TTC549 (cell line): ENCODE results near the gene WNT7B.

Source experiments
- FAIRE-seq: peaks from 2 replicates; lab custom pipeline; 2012; peaks lifted over from hg19 to GRCh38; lab: Jason Lieb, UNC

WNT7B gene

DNA sequence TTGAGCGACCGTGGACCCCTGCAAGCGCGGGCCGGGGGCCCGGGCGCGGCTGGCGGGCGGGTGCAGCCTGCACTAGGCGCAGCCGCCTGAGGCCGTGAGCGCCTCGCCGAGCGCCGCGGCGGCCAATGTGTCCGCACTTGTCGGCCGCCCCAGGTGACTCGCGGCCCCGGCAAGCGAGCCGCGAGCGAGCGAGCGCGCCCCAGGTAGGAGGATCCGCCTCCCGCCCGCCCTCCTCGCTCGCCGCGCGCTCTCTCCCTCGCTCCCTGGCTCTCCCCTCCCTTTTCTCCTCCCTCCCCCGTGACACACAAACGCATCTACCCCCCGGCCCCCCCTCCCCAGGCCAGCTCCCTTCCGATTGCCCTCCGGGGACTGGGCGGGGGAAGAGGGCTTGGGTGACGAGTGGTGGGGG, at the start of gene WNT7B:
WNT7B (minus strand) TSS at position 160 of the 409 bp plus-strand sequence. CDS start 408 bp downstream, outside the sequence.
- FAIRE-seq, result no peak

GRCh38 chr22:46025973-46026898, 49.3 kb upstream of the WNT7B start:
- no peak for FAIRE-seq

GRCh38 chr22:46025225-46025972, 48.4 kb upstream of the WNT7B start:
- no peak for FAIRE-seq

DNA sequence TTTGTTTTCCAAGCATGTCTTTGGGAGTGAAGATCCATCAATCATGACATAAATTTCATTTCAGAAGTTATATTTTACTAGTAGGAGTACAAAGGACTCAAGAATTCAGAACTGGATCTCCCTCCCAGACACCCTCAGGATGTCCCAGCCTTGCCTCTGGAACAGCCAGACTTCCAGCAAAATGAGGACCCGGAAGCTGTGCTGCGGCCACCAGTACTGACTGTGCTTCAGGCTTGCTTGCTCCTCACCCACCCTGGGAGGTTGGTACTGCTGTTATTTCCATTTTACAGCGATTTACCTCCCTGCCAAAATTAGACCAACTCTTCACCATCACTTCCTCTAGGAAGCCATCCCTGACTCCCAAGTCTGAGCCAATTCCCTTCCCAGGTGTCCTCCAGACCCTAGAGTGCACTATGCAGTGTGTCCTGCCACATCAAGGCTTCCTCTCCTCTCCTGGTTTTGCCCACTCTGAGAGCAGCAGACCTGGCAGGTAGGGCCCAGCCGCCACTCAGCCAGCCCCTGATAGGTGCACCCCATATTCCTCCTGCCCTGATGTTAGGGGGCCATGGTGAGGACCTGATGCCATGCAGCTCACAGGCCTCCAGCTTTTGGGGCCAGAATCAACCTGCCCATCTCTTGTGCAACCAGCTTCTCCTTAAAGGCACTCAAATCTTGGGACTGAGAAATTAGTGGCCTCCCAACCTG, 47.3 kb upstream of the WNT7B start:
- no peak for FAIRE-seq

- FAIRE-seq, result no peak
Observed at GRCh38 chr22:46023558-46023981, 46.6 kb upstream of the WNT7B start.

DNA sequence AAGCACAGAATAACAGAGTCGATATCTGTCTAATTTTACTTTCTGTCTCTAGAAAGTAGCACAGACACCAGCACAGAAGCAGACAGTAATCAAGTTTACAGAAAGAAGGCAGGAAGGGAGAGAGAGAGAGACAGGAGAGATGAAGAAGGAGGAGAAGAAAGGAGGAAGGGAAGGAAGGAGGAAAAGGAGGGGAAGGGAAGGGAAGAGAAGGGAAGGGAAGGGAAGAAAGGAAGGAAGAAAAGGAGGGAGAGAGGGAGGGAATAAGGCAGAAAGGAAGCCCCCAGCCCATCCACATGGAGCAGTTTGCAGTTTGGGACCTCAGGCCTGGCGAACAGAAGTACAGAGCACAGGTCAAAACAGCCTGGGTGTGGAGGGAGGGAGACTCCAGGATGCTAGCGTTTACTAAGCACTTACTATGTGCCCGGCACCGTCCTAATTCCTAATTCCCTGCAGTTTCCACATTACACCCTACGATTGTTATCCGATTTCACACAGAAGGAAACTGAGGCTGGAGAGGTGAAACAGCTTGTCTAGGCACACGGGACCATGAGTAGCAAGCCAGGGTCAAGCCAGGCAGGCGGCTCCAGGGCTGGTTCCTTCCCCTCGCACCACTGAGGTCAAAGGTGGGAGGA, 46.0 kb upstream of the WNT7B start:
- FAIRE-seq, result no peak

GRCh38 chr22:46021577-46021976, 44.6 kb upstream of the WNT7B start:
- no peak for FAIRE-seq

DNA sequence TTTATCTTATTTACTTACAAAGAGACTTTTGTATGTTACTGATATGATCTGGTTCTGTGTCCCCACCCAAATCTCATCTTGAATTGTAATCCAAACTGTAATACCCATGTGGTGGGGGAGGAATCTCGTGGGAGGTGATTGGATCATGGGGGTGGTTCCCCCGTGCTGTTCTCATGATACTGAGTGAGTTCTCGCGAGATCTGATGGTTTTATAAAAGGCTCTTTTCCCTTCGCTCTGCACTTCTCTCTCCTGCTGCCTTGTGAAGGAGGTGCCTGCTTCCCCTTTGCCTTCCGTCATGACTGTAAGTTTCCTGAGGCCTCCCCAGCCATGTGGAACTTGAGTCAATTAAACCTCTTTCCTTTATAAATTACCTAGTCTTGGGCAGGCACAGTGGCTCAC, 42.4 kb upstream of the WNT7B start:
- FAIRE-seq, result no peak

GRCh38 chr22:46018859-46019258, 41.9 kb upstream of the WNT7B start:
- no peak for FAIRE-seq

DNA sequence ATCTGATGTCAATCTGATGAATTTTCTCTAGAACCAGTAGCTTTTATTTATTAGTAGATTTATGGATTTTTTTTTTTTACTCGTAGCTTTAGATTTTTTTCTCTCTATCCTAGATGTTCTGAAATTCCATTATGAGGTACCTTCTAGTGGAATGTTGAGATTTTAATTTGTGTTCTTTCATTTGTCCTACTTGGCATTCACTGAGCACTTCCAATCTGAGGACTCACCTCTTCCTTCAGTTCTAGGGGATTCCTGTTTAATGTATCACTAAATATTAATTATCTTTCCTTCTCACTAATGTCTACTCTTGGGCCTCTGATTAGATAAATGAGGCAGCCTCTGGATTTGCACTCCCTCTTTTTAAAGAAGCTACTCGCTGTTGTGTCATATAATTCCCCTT, 40.2 kb upstream of the WNT7B start:
- no peak for FAIRE-seq

DNA sequence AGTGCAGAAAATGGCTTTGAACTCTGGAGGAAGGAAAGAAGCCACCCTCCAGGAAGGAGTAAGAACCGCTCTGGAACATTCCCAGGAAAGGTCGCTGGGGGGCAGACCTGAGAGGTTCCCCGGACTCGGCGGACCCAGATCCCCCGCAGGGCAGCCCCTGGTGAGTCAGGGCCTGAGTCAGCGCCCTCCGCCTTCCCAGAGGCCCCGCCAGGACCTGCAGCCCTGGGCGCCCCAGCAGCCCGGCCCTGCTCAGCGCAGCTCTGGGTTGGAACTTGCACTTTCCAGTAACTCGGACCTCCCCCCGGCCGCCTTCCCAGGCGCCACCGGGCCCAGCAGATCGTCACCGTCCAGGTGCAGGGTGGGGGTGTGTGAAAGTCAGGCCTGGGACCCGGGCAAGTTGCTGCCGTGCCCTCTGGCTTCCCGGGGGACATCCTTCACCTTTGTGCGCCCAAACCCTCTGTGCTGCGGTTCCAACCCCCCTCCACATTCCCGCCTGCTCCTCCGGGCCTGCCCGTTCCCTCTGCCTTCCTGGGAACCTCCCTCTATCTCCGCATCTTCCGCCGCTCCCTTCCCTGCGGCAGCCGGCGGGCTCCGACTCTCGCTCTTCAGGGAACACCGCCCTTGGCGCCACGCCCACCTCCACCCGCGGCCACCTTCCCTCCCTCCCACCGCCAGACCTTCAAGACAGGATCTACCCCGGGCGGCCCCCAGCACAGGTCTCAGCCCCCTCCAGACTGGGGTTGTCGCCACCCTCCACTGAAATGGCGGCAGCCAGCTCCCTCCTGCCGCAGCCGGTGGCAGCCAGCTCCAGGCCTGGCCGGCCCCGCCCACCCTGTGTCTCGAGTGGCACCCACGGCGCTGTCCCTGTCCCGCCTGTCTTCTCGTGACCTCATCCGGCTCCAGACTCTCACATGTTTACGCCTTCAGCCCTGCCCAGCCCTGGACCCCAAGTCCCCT, 36.8 kb upstream of the WNT7B start:
- FAIRE-seq, result no peak

DNA sequence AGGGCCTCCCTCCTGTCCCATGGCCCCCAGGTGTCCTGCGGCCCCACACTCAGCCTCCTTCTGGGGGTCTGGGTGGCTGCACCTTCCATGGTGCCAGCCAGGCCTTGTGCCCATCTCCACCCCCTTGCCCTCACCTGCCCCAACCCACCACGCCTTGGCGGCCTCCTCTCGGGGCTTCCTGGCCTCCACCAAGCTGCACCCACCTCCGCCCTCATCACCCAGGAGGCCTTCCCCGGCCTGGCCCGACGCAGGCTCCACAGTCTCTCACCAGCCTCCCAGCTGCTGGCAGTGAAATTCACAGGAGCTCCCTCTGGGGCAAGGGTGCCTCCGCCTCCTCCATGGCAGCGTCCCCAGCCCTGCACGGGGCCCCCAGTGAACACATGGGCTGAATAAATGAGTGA, 35.9 kb upstream of the WNT7B start:
- no peak for FAIRE-seq

GRCh38 chr22:46012182-46012880, 35.4 kb upstream of the WNT7B start:
- FAIRE-seq, result no peak

DNA sequence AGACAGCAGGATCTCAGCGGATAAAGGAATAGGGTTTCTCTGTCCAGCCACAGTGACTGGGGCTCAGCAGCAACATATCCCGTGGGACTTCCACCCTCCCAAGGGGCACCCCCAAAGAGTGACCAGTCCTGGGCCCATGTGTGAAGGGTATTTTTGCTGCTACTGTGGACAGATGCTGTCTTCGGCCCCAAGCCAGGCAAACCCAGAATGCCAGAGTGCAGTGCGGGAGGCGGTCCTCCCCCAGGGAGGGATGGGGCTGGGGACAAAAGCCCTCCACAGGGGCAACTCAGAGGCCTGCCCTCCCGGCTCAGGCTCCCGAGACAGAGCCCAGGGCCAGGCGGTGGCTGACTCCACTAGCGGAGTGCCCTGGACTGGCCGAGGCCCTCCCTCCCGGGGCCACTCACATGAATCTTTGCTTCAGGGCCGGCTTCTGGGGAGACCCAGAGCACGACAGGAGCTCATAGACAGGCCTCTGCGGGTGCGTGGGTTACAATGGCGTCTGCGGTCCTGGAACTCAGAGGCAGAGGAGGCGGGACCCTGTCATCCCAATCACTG, 34.7 kb upstream of the WNT7B start:
- FAIRE-seq, result no peak

DNA sequence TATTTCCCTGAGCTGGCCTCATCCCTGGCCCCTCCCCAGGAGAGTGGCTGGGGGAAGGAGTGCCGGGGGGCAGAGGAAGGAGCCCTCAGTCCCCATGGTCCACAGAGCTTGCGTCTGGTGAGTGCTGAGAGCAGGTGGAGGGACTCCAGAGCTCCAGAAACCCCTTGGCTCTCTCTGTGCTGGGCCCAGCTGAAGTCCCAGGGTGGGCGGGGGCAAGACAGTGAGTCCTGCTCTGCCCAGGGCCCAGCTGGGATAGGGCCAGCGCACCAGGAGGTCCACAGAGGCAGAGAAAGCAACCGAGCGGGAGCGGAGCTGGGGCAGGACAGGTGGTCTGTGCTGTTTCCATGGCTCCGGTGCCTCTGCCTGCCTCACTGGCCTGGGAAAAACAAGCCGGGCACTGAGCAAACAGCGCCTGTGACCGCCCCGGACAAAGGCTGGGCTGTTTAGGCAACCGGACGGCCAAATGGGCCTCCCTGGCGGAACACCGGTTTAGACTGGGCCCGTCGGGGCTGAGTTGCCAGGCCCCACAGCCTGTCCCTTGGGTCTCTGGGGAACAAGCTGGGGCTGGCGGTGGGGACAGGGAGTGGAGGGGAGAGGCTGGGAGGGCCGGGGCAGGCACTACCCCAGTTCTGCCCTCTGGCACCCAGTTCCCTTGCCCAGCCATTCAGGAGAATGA, 34.1 kb upstream of the WNT7B start:
- FAIRE-seq, result no peak

GRCh38 chr22:46010207-46010867, 33.4 kb upstream of the WNT7B start:
- no peak for FAIRE-seq

- FAIRE-seq, result no peak
Observed at GRCh38 chr22:46009730-46010129, 32.8 kb upstream of the WNT7B start.

DNA sequence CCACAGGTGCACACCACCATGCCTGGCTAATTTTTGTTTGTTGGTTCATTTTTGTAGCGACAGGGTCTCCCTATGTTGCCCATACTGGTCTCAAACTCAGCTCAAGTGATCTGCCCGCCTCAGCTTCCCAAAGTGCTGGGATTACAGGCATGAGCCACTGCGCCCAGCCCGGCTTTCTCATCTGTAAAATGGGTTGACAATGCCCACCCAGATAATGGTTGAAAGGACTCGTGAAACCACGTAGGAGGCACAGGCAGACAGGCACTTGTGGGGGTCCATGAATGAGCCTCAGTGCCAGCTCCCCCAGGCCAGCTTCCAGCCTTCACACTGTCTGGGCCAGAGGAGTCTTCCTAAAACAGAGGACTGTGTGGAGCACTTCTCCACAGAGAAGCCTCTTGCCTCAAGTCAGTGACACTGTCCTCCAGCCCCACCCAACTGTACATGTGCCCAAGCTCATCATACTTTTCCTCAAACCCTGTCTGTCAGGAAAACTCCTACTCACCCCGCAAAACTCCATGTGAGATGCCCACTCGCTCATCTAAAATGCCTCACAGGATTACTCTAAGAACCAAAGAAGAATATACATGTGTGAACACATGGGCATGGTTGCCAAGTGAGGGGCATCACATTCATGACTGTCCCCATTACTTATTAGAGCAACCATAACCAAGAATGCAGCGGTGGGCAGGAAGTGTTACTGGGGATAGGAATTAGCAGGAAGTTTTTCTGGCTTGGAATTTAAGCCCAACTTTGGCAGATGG, 32.1 kb upstream of the WNT7B start:
- FAIRE-seq, result no peak
